Right lobe of liver (tissue), 4 donors: ENCODE data around the gene SYPL2.

Source experiments
- POLR2A ChIP-seq: fragments of 450-650 bp; IDR thresholded peaks from one replicate; pipeline ENCODE4 v1.6.1; 2017; ENCODE audit warnings: antibody characterized with exemption, mild to moderate bottlenecking
- TF ChIP-seq, protein P1 (sequence below), 4 donors: fragments of 200-600 bp in 3 of 4; fragments of 450-650 bp in 1 of 4; IDR thresholded peaks; one replicate each; pipeline versions ENCODE4 v1.5.1 to v1.8.0; 2016 to 2022; ENCODE audit warnings: antibody characterized with exemption in 4 of 4, mild to moderate bottlenecking in 2 of 4
- donor health status: DM: no; HTN: no; CAD: no.
- donor health status: DM: no; HTN: no; CAD: no.
- donor health status: DM: no; HTN: yes; CAD: no.

DNA sequence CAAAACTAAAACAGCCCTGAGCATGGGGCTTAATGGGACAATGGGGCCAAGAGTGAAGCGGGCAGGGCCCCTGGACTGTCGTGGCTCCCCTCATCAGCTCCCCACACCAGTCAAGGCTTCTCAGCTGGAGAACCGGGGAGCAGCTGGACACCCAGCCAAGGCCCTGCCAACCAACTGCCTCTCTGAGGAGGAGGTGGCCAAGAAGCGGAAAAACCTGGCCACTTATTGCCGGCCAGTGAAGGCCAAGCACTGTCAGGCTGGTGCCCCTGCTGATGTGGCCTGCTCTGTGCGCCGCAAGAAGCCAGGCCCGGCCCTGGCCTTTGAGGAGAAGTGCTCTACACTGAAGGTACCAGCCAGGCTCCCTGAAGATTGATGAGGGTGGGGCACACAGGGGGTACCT is 25.0 kb downstream of the SYPL2 start:
- no peak for TF ChIP-seq POLR2A
- TF ChIP-seq, protein P1, sequence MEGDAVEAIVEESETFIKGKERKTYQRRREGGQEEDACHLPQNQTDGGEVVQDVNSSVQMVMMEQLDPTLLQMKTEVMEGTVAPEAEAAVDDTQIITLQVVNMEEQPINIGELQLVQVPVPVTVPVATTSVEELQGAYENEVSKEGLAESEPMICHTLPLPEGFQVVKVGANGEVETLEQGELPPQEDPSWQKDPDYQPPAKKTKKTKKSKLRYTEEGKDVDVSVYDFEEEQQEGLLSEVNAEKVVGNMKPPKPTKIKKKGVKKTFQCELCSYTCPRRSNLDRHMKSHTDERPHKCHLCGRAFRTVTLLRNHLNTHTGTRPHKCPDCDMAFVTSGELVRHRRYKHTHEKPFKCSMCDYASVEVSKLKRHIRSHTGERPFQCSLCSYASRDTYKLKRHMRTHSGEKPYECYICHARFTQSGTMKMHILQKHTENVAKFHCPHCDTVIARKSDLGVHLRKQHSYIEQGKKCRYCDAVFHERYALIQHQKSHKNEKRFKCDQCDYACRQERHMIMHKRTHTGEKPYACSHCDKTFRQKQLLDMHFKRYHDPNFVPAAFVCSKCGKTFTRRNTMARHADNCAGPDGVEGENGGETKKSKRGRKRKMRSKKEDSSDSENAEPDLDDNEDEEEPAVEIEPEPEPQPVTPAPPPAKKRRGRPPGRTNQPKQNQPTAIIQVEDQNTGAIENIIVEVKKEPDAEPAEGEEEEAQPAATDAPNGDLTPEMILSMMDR (IDR thresholded peaks at IDR 0.05): no peak
